ENCODE measurements around the gene DYNC2LI1. TPM values are rescaled to one million over a fixed set of nuclear protein-coding genes. Genes with fewer than 3 reads are reported as not detected.

Gene DYNC2LI1
- total and polyA plus RNA-seq, 2 donors (not counting 1 experiment from before 2014, with no cell fraction given), result 23.6 to 24.4 TPM

Other genes with a start within 250 kb of the DYNC2LI1 start
- gene THADA, start 178.0 kb upstream of the DYNC2LI1 start, total RNA-seq, result 32.4 and 36.2 TPM in 2 replicates
- 9.2 and 15.4 TPM in 2 replicates for gene THADA, start 178.0 kb upstream of the DYNC2LI1 start, polyA plus RNA-seq
- 14.0 and 15.9 TPM in 2 replicates for gene PLEKHH2, start 136.8 kb upstream of the DYNC2LI1 start, total RNA-seq
- 4.3 and 6.9 TPM in 2 replicates for gene PLEKHH2, start 136.8 kb upstream of the DYNC2LI1 start, polyA plus RNA-seq
- 0.33 and 0.51 TPM in 2 replicates for gene C1GALT1C1L, start 97.6 kb upstream of the DYNC2LI1 start, total RNA-seq
- gene C1GALT1C1L, start 97.6 kb upstream of the DYNC2LI1 start, polyA plus RNA-seq, result 0.82 and 1.9 TPM in 2 replicates
- not detected in 2 replicates for gene ABCG5, start 64.8 kb downstream of the DYNC2LI1 start, total RNA-seq
- not detected in 2 replicates for gene ABCG5, start 64.8 kb downstream of the DYNC2LI1 start, polyA plus RNA-seq
- gene ABCG8, start 64.9 kb downstream of the DYNC2LI1 start, total RNA-seq, result not detected in 2 replicates
- not detected in 2 replicates for gene ABCG8, start 64.9 kb downstream of the DYNC2LI1 start, polyA plus RNA-seq
- gene LRPPRC, start 221.9 kb downstream of the DYNC2LI1 start, total RNA-seq, result 55.0 and 70.4 TPM in 2 replicates
- gene LRPPRC, start 221.9 kb downstream of the DYNC2LI1 start, polyA plus RNA-seq, result 49.9 and 54.6 TPM in 2 replicates